Measurements from ENCODE around the gene PKP1.

DNA sequence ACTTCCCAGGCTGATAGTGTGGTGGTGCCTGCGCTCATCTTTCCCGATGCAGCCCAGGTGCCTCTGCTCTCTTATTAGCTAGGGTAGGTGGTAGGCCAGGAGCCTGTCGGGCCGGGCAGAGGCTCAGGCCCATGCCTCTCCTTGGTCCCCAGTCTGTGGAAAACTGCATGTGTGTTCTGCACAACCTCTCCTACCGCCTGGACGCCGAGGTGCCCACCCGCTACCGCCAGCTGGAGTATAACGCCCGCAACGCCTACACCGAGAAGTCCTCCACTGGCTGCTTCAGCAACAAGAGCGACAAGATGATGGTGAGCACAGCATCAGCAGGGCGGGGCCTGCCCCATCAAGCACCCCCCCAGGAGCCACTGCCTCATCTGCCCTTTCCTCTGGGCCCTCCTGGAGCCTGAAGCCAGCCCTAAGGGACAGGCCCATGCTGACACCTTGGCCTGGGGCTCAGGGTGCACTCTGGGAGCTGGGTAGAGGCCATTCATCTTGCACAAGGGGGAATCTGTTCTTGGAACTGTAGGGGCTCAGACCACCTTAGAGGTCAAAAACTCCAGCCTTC lies 38.6 kb downstream of the PKP1 start:
- TF ChIP-seq CTCF (IDR thresholded peaks at IDR 0.05) (no peak), POLR2A (IDR thresholded peaks at IDR 0.05) (no peak)
